ENCODE results near the gene GTPBP6.
A peak's percentile ranks its signal among the peaks of the same experiment; 100 is the strongest.

Gene GTPBP6
- 56.4 to 65.9 reads per million in 2 donors for total RNA-seq

GRCh38 chrX:318739-319578 is at the start of gene GTPBP6:
TSS of gene GTPBP6 (minus strand) at chrX:318796. CDS start at chrX:318787, 9 bp downstream.
- no peak for DNase-seq

GRCh38 chrX:367866-368265 is 49.3 kb upstream of the GTPBP6 start:
- DNase-seq: no peak

- DNase-seq: no peak
Measured at GRCh38 chrX:367349-367748, 48.8 kb upstream of the GTPBP6 start.

- DNase-seq: no peak
Measured at GRCh38 chrX:363621-364375, 45.2 kb upstream of the GTPBP6 start.

- no peak for DNase-seq
Measured at GRCh38 chrX:362937-363620, 44.5 kb upstream of the GTPBP6 start.

GRCh38 chrX:362351-362750 is 43.8 kb upstream of the GTPBP6 start:
- no peak for DNase-seq

- DNase-seq: no peak
Measured at GRCh38 chrX:361231-362145, 42.9 kb upstream of the GTPBP6 start.

GRCh38 chrX:360496-361150 is 42.0 kb upstream of the GTPBP6 start:
- DNase-seq: no peak

GRCh38 chrX:358651-359143 is 40.1 kb upstream of the GTPBP6 start:
- peak; percentile 10 for DNase-seq

- DNase-seq: no peak
Measured at GRCh38 chrX:357693-358471, 39.3 kb upstream of the GTPBP6 start.

- no peak for DNase-seq
Measured at GRCh38 chrX:357035-357692, 38.6 kb upstream of the GTPBP6 start.

- DNase-seq: no peak
Measured at GRCh38 chrX:356385-357034, 37.9 kb upstream of the GTPBP6 start.

- DNase-seq: no peak
Measured at GRCh38 chrX:355329-356050, 36.9 kb upstream of the GTPBP6 start.

- no peak for DNase-seq
Measured at GRCh38 chrX:353566-354535, 35.3 kb upstream of the GTPBP6 start.

- no peak for DNase-seq
Measured at GRCh38 chrX:352582-353314, 34.2 kb upstream of the GTPBP6 start.

- DNase-seq: no peak
Measured at GRCh38 chrX:352181-352580, 33.6 kb upstream of the GTPBP6 start.

GRCh38 chrX:351736-352135 is 33.1 kb upstream of the GTPBP6 start:
- no peak for DNase-seq
